GM06990 (cell line): ENCODE measurements around the gene ARID1A.

Source experiments
- DNase-seq: peaks from one replicate; pipeline ENCODE4 v3.0.0-alpha.2; 2011; ENCODE audit not compliant: insufficient read length; ENCODE audit errors: extremely low read depth
- H3K27me3 ChIP-seq: replicated peaks from 2 replicates; pipeline ENCODE4 v1.6.0; 2011; ENCODE audit warnings: low read length; ENCODE audit not compliant: control insufficient read depth, insufficient read depth
- H3K36me3 ChIP-seq: 2 replicates; pipeline ENCODE4 v1.5.1; 2011; ENCODE audit warnings: low read length; ENCODE audit not compliant: control insufficient read depth, insufficient read depth
- H3K4me3 ChIP-seq: replicated peaks from 2 replicates; pipeline ENCODE4 v1.5.1; 2011; ENCODE audit warnings: low read depth, mild to moderate bottlenecking, control low read depth, low read length
- CTCF ChIP-seq: IDR thresholded peaks from 2 replicates; pipeline ENCODE4 v1.5.1; 2011; ENCODE audit warnings: low read length, control low read depth, mild to moderate bottlenecking, inconsistent platforms; ENCODE audit not compliant: insufficient read depth, poor library complexity, severe bottlenecking

Gene ARID1A

GRCh38 chr1:26788836-26789611 is 93.2 kb downstream of the ARID1A start:
- peak; percentile 56 for DNase-seq
- no peaks in the 10 kb centered on the region for H3K27me3 ChIP-seq
- TF ChIP-seq CTCF = peak; percentile 94
- H3K36me3 ChIP-seq = peaks cover 5% of the 10 kb centered on the region
- H3K4me3 ChIP-seq = peak overlapping the region; percentile 80

- Histone ChIP-seq H3K27me3 (no peaks in the 10 kb centered on the region), H3K36me3 (peaks cover 10% of the 10 kb centered on the region), H3K4me3 (peak overlapping the region; percentile 19; the same call in 1 of the 2 replicates)
- no peak for TF ChIP-seq CTCF
- DNase-seq = no peak
Observed at GRCh38 chr1:26789612-26789865, 93.7 kb downstream of the ARID1A start.

- DNase-seq = no peak
- TF ChIP-seq CTCF = no peak
- no peaks in the 10 kb centered on the region for H3K27me3 ChIP-seq
- H3K4me3 ChIP-seq = no peak overlapping the region
- peaks cover 13% of the 10 kb centered on the region for H3K36me3 ChIP-seq
Observed at GRCh38 chr1:26789931-26790330, 94.1 kb downstream of the ARID1A start.

- no peaks in the 10 kb centered on the region for H3K27me3 ChIP-seq
- H3K36me3 ChIP-seq = peaks cover 15% of the 10 kb centered on the region
- no peak for DNase-seq
- TF ChIP-seq CTCF = no peak
- H3K4me3 ChIP-seq = peak overlapping the region; percentile 22; the same call in 1 of the 2 replicates
Observed at GRCh38 chr1:26790551-26790953, 94.7 kb downstream of the ARID1A start.

- H3K36me3 ChIP-seq = peaks cover 15% of the 10 kb centered on the region
- H3K4me3 ChIP-seq = no peak overlapping the region
- no peaks in the 10 kb centered on the region for H3K27me3 ChIP-seq
- no peak for TF ChIP-seq CTCF
- DNase-seq = no peak
Observed at GRCh38 chr1:26791148-26791547, 95.3 kb downstream of the ARID1A start.

- DNase-seq = no peak
- no peak for TF ChIP-seq CTCF
- Histone ChIP-seq H3K36me3 (peaks cover 16% of the 10 kb centered on the region), H3K4me3 (no peak overlapping the region), H3K27me3 (no peaks in the 10 kb centered on the region)
Observed at GRCh38 chr1:26791626-26792025, 95.8 kb downstream of the ARID1A start.
